Inflammatory macrophage (primary cell): ENCODE data around the gene CAMTA1.

Source experiments
- DNase-seq, 2 donors: peaks; one replicate each; pipeline ENCODE4 v3.0.0-alpha.2; 2020 to 2022

CAMTA1 gene

GRCh38 chr1:7220712-7221252, 435.5 kb downstream of the CAMTA1 start:
- no peak for DNase-seq

GRCh38 chr1:7221826-7222694, 436.8 kb downstream of the CAMTA1 start:
- DNase-seq: no peak

- no peak for DNase-seq
These were observed 437.4 kb downstream of the CAMTA1 start for GRCh38 chr1:7222695-7223015.

GRCh38 chr1:7223334-7224080, 438.3 kb downstream of the CAMTA1 start:
- no peak for DNase-seq

- no peak for DNase-seq
These were observed 438.9 kb downstream of the CAMTA1 start for GRCh38 chr1:7224081-7224534.

GRCh38 chr1:7224644-7225043, 439.4 kb downstream of the CAMTA1 start:
- no peak for DNase-seq

GRCh38 chr1:7225711-7226505, 440.7 kb downstream of the CAMTA1 start:
- no peak for DNase-seq

GRCh38 chr1:7227654-7228053, 442.4 kb downstream of the CAMTA1 start:
- DNase-seq: no peak

- no peak for DNase-seq
These were observed 443.2 kb downstream of the CAMTA1 start for GRCh38 chr1:7228252-7228961.

- DNase-seq: no peak
These were observed 443.9 kb downstream of the CAMTA1 start for GRCh38 chr1:7229186-7229585.

- DNase-seq: no peak
These were observed 444.7 kb downstream of the CAMTA1 start for GRCh38 chr1:7229696-7230631.

GRCh38 chr1:7232441-7233236, 447.4 kb downstream of the CAMTA1 start:
- DNase-seq: no peak

- no peak for DNase-seq
These were observed 447.9 kb downstream of the CAMTA1 start for GRCh38 chr1:7233237-7233540.

GRCh38 chr1:7233646-7234470, 448.6 kb downstream of the CAMTA1 start:
- no peak for DNase-seq

GRCh38 chr1:7234471-7234755, 449.2 kb downstream of the CAMTA1 start:
- no peak for DNase-seq

GRCh38 chr1:7235871-7236517, 450.7 kb downstream of the CAMTA1 start:
- no peak for DNase-seq

GRCh38 chr1:7236844-7237515, 451.7 kb downstream of the CAMTA1 start:
- DNase-seq: no peak

- DNase-seq: no peak
These were observed 461.9 kb downstream of the CAMTA1 start for GRCh38 chr1:7247158-7247557.
